Aorta (tissue), 5 donors: Measurements from ENCODE around the gene TNF. TPM values are rescaled to one million over a fixed set of nuclear protein-coding genes. Genes with fewer than 3 reads are reported as not detected.
A peak's percentile ranks its signal among the peaks of the same experiment; 100 is the strongest.

Experiments used
- ATAC-seq: fragments of 200-7000 bp; cut with Tn5 transposase; one replicate; pipeline ENCODE4 v1.9.1; 2022; ENCODE audit warnings: moderate library complexity; ENCODE audit not compliant: low FRiP score
- DNase-seq, 2 donors: peaks; one replicate each; pipeline ENCODE4 v3.0.0-alpha.2; 2020
- H3K27ac ChIP-seq, 2 donors: one replicate each; pipeline ENCODE4 v1.5.1; 2013; ENCODE audit warnings: low read length in 2 of 2, mild to moderate bottlenecking in 2 of 2, moderate library complexity in 2 of 2, control low read depth in 1 of 2, inconsistent platforms in 1 of 2, low read depth in 1 of 2
- H3K27me3 ChIP-seq, 2 donors: one replicate each; pipeline ENCODE4 v1.6.1; 2013; ENCODE audit warnings: control low read depth in 1 of 2, low read length in 1 of 2, mild to moderate bottlenecking in 1 of 2, moderate library complexity in 1 of 2; ENCODE audit not compliant: insufficient read depth in 2 of 2, control insufficient read depth in 1 of 2
- H3K36me3 ChIP-seq, 2 donors: one replicate each; pipeline ENCODE4 v1.6.1; 2013; ENCODE audit warnings: control low read depth in 1 of 2, low read length in 1 of 2, mild to moderate bottlenecking in 1 of 2; ENCODE audit not compliant: insufficient read depth in 2 of 2, control insufficient read depth in 1 of 2
- H3K4me1 ChIP-seq, 2 donors: one replicate each; pipeline ENCODE4 v1.6.1; 2013; ENCODE audit warnings: low read length in 2 of 2, control low read depth in 1 of 2, mild to moderate bottlenecking in 1 of 2, moderate library complexity in 1 of 2; ENCODE audit not compliant: insufficient read depth in 2 of 2, control insufficient read depth in 1 of 2
- H3K4me3 ChIP-seq, 2 donors: one replicate each; pipeline ENCODE4 v1.5.1; 2013; ENCODE audit warnings: low read length in 2 of 2, control low read depth in 1 of 2, mild to moderate bottlenecking in 1 of 2
- H3K9me3 ChIP-seq: one replicate; pipeline ENCODE4 v1.6.1; 2013; ENCODE audit warnings: mild to moderate bottlenecking, low read length; ENCODE audit not compliant: control insufficient read depth
- WGBS, 2 donors: extraction: QIAGEN DNeasy Blood & Tissue Kit; methylation state at CpG; one replicate each; pipeline ENCODE4 v1.1.7; 2013; 5-methylcytosine and 5-hydroxymethylcytosine counted together
- intact Hi-C, 2 donors: fragments of 100-400 bp; cut with DNase I; formaldehyde crosslinking; loops; one replicate each; pipeline versions ENCODE4 v1.14.2 to v1.15.0; 2022
- polyA plus RNA-seq, 2 donors: library from polyadenylated mRNA; stranded (reverse); fragments of 200-250 nt; gene quantifications; one replicate each; pipeline ENCODE4 v1.2.3, GENCODE V29; 2013
- total RNA-seq, 2 donors: library from RNA; stranded (reverse); fragmentation: NEBNext Ultra II Directional; extraction: Animal tissue kit (Norgen Biotek cat#: 25700); gene quantifications; one replicate each; pipeline ENCODE4 v1.2.1, GENCODE V29; 2021
- donor health status: healthy with polysubstance abuse.
- donor health status: Bipolar disorder and iron deficiency.
- donor health status: DM: no; HTN: no; CAD: no.
- donor health status: DM: no; HTN: no; CAD: no.
- donor health status: DM: yes; HTN: yes; CAD: no.

Gene TNF
- total and polyA plus RNA-seq, 4 donors: 0.23 to 1.9 (median 0.96) TPM

GRCh38 chr6:31575952-31576685, 754 bp downstream of the TNF start:
- no peak for ATAC-seq
- Histone ChIP-seq H3K27me3 (no peaks in the 10 kb centered on the region), H3K4me3 (no peak overlapping the region), H3K36me3 (no peaks in the 10 kb centered on the region), H3K4me1 (no peaks in the 10 kb centered on the region), H3K9me3 (no peaks in the 10 kb centered on the region), H3K27ac (no peak overlapping the region)
- no peak for DNase-seq
- 66 to 68% methylated on average over 8 of the region's 8 CpGs for WGBS, 2 donors
- intact Hi-C loops: no loop called here

GRCh38 chr6:31576897-31577578, 1.7 kb downstream of the TNF start:
- ATAC-seq: no peak
- Histone ChIP-seq H3K27ac (no peak overlapping the region), H3K36me3 (no peaks in the 10 kb centered on the region), H3K27me3 (no peaks in the 10 kb centered on the region), H3K4me1 (no peaks in the 10 kb centered on the region), H3K4me3 (no peak overlapping the region), H3K9me3 (no peaks in the 10 kb centered on the region)
- 87 to 88% methylated on average over 18 to 19 of the region's 19 CpGs for WGBS, 2 donors
- intact Hi-C loops: no loop called here
- DNase-seq: no peak

- no peak for DNase-seq
These were observed 2.2 kb downstream of the TNF start for GRCh38 chr6:31577579-31577966.

GRCh38 chr6:31578184-31579118, 3.1 kb downstream of the TNF start:
- intact Hi-C loops: no loop called here
- no peak overlapping the region for H3K4me3 ChIP-seq
- no peak overlapping the region for H3K27ac ChIP-seq
- H3K9me3 ChIP-seq: no peaks in the 10 kb centered on the region
- 82 to 84% methylated on average over 12 of the region's 12 CpGs for WGBS, 2 donors
- no peaks in the 10 kb centered on the region for H3K4me1 ChIP-seq
- H3K36me3 ChIP-seq: no peaks in the 10 kb centered on the region
- H3K27me3 ChIP-seq: no peaks in the 10 kb centered on the region
- ATAC-seq (no peak), DNase-seq (no peak)

More at GRCh38 chr6:31577579-31577966, 2.2 kb downstream of the TNF start:
- no peaks in the 10 kb centered on the region for H3K36me3 ChIP-seq
- no peak for ATAC-seq
- no peak overlapping the region for H3K27ac ChIP-seq
- H3K9me3 ChIP-seq: no peaks in the 10 kb centered on the region
- WGBS, 2 donors: 82 to 84% methylated on average over 3 of the region's 3 CpGs
- no peak overlapping the region for H3K4me3 ChIP-seq
- H3K4me1 ChIP-seq: no peaks in the 10 kb centered on the region
- intact Hi-C loops: no loop called here
- no peaks in the 10 kb centered on the region for H3K27me3 ChIP-seq

GRCh38 chr6:31579119-31579505, 3.7 kb downstream of the TNF start:
- Histone ChIP-seq H3K27me3 (no peaks in the 10 kb centered on the region), H3K4me3 (no peak overlapping the region), H3K4me1 (no peaks in the 10 kb centered on the region), H3K36me3 (no peaks in the 10 kb centered on the region), H3K27ac (no peak overlapping the region), H3K9me3 (no peaks in the 10 kb centered on the region)
- intact Hi-C loops: no loop called here
- DNase-seq (no peak), ATAC-seq (no peak)
- WGBS, 2 donors: 92 to 94% methylated on average over 3 of the region's 3 CpGs

- ATAC-seq: no peak
- 95 to 97% methylated on average over 8 of the region's 8 CpGs for WGBS, 2 donors
- no peaks in the 10 kb centered on the region for H3K36me3 ChIP-seq
- DNase-seq: no peak
- no peaks in the 10 kb centered on the region for H3K4me1 ChIP-seq
- no peak overlapping the region for H3K27ac ChIP-seq
- H3K27me3 ChIP-seq: no peaks in the 10 kb centered on the region
- H3K4me3 ChIP-seq: no peak overlapping the region
- no peaks in the 10 kb centered on the region for H3K9me3 ChIP-seq
- intact Hi-C loops: loop anchor here (2.0 kb wide), 2 partner anchors 19 to 33 kb away; partner anchors contain the start of genes ATP6V1G2 (in 2 of the 2) and NFKBIL1 (in 2 of the 2)
These were observed 4.4 kb downstream of the TNF start for GRCh38 chr6:31579546-31580437.

GRCh38 chr6:31580438-31580740, 5.0 kb downstream of the TNF start:
- H3K27me3 ChIP-seq: no peaks in the 10 kb centered on the region
- intact Hi-C loops: loop anchor here (2.0 kb wide), 2 partner anchors 18 to 34 kb away; partner anchors contain the start of genes ATP6V1G2 (in 2 of the 2) and NFKBIL1 (in 2 of the 2)
- ATAC-seq (no peak), DNase-seq (no peak)
- 39 to 40% methylated on average over 11 of the region's 11 CpGs for WGBS, 2 donors
- H3K4me1 ChIP-seq: no peaks in the 10 kb centered on the region
- no peak overlapping the region for H3K27ac ChIP-seq
- H3K4me3 ChIP-seq: peak overlapping the region in 1 of 2 donors; percentile 32
- H3K36me3 ChIP-seq: no peaks in the 10 kb centered on the region
- H3K9me3 ChIP-seq: no peaks in the 10 kb centered on the region
